Activated T-cell treated with anti-CD3 and anti-CD28 coated beads for 24 hours (primary cell): ENCODE results near the gene PAX5.

ENCODE experiments used
- DNase-seq: peaks from one replicate; pipeline ENCODE4 v3.0.0-alpha.2; 2020; ENCODE audit warnings: low read depth

The PAX5 gene

DNA sequence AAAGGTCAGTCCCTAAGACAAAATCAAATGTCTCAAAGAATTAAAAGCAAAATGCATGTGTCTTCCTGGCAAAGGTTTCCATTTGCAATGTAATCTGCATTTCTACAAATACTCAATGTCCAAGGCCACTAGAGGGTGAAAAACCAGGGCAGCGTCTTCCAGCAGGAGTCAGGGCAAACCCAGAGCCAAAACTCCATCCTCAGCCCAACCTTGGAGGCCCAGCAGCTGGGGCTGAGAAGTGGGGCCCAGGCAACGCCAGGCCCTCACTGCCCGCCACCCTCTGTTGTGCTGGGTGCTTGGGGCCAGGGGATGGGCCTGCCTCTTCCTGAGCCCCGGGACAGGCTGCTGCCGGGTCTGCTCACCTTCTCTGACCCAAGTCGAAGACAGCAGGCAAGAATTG lies 200.1 kb downstream of the PAX5 start:
- no peak for DNase-seq

DNA sequence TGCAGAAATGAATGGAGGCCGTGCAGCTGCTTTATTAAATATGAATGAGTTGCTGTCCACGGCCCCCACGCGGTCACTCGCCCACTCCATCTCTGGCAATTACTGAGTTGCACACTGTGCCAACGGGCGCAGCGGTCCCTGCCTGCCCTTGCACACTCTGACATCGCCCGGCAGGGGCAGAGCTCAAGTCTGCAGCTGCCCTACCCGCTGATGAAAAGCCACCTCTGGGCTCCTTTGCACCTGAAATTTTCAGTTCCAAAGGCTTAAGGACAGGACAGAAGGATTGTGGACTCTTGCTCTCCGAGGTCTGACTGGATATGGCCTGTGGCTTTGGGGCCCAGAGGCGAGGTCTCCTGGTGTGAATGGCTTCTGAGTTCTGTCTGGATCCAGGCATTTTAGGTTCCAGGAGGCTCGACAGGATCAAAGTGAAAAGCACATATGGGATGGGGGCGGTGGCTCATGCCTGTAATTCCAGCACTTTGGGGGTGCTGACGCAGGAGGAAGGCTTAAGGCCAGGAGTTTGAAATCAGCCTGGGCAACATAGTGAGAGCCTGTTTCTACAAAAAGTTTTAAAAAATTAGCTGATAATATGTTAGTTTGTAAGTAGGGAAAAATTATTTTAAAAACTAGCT lies 201.8 kb downstream of the PAX5 start:
- no peak for DNase-seq

DNA sequence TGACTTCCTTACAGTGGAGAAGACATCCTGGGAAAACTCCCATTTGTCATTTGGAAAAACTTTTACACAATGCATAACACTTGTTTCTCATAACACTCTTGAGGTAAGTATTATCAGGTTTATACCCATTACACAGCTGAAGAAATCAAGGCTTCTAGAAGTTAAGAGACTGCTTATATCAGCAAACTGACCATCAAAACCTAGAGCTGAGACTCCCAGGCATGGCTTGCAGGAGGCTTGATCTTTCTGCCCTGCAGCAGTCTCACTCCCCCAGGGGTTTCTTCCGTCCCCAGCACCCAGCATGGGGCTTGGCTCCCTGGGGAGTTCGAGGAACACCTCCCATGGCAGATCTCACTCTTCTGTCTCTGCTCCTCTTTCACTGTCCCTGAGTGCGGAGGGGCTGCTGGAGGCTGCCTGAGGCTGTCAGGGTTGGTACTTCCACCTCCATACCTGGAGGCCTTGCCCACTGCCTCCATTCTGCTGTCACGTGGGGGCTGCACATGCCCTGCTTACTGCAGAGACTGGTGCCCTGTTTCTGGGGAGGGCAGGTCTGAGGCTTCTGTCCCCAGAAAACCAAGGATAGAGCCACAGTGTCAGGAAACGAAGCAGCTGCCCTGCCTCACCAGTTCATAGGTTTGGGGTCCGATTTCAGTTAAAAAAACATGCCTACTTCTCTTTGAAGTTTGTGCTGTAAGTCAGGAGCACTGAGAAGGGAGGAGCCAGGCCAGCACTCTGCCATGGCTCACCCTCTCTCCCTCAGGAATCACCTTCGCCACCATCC lies 202.5 kb downstream of the PAX5 start:
- no peak for DNase-seq

DNA sequence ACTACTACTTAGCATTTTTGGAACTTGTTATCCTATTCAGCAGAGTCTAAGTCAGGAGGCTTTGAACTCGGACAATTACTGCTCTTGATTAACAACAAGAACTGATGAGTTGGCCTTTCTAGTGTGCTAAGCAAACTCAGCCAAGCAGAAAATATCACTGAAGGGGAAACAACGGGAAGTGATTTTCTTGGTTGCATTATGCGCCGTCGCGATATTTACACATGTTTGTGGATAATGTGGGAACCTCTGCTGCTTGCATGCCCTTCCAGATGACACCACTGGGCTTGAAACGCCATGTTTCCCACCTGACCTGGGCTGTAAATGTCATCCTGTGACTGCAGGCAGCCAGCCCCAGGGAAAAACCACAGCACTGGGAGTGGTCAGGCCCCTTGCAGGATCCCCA lies 205.5 kb downstream of the PAX5 start:
- no peak for DNase-seq

DNA sequence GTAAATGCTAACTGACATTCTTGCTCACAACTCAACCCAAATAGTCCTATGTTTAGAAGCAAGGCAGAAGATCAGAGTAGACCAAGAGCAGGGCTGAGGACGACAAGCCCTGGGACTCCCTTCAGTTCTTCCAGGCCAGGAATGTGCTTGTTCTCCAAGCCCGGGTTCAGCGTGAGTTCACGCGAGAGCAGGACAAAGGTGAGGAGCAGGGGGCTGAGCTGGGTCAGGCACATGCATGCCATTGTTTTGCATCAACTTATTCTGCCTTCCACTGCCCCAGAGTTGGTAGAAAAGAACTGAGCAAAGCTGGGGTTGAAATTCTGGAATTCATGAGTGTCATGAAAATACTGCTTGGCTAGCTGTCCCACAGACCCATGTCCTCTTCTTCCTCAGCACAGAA lies 206.5 kb downstream of the PAX5 start:
- DNase-seq: no peak

DNA sequence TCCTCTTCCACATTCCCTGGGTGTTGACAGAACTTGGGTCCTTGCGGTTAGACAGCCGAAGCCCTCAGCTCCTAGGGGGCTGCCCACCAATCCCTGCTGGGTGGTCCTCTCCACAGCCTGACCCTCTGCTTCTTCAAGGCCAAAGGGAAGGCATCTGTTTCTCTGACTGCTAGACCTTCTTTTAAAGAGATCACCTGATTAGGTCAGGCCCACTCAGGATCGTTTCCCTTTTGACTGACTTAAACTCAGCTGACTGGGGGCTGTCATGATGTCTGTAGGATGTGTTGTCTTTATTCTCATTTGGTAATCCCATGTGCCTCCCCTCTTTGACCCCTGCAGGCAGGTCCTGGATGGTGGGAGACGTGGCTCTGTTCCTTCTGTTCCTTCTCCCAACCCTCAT lies 207.5 kb downstream of the PAX5 start:
- no peak for DNase-seq

DNA sequence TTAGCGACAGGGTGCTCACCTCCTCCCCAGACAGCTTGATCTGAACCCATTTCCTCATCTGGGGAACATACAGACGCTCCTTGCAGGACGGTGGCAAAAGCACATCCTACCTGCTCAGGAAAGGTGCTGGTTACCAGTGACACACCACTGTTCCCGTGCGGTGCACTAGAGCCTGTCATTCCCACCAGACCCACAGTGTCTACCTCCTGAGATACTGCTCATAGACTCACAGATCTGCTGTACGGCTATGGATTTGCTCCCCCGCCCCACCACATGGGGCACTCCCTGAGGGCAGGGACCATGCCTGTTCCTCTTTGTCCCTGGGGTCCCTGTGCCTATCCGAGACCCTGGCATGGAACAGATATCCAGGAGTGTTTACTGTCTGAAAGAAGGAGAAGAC lies 208.9 kb downstream of the PAX5 start:
- DNase-seq: no peak

DNA sequence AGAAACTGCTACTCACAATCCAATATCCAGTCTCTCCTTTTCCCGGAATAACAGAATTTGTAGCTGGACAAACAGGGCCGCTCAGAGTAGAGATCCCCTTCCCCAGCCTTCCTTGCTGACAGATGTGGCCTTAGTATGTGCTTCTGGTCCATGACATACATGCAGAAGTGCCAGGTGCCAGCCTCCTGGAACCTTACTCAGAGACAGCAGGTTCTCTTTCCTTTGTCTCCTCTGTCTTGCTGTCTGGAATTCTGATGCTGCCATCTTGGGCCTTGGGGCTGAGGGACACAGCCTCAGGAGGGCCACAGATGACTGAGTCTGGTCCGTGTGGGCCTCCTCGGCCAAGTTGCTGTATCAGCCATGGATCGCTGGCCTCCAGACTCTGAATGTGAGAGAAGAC lies 210.1 kb downstream of the PAX5 start:
- no peak for DNase-seq

DNA sequence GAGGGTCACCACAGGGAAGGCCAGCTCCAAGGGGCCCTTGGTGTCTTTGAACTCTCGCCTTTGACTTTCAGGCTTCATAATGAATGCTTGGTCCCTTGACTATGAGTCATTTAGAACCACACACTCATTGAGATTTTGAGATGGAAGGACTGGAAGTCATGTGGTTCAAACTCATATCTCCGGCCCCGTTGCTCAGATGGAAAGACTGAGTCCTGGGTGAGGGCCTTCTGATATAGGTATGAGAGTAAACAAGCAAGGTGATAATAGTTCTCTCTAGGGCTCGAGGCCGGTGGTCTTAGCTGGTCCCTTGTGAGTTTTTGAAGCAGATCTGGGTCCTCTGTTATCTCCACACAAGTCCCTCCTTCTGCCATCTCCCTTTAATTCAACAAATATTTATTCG lies 210.6 kb downstream of the PAX5 start:
- no peak for DNase-seq

DNA sequence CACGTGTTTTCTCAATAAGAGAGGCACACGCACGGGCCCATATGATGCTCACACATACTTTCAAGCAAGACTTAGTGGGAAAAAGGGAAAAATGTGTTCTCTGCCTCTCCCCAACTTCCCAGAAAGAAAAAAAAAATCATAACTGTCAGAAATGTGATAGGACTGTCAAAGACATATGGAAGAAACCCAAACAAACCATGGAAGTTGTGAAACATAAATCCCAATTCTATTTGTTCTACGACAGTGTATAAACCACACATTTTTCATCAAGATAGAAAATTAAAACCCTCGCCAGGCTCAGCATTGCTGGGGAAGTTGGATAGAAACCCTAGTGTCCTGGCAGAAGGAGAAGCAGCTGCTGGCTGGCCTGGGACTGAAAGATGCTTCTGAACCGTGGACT lies 211.9 kb downstream of the PAX5 start:
- DNase-seq: no peak

DNA sequence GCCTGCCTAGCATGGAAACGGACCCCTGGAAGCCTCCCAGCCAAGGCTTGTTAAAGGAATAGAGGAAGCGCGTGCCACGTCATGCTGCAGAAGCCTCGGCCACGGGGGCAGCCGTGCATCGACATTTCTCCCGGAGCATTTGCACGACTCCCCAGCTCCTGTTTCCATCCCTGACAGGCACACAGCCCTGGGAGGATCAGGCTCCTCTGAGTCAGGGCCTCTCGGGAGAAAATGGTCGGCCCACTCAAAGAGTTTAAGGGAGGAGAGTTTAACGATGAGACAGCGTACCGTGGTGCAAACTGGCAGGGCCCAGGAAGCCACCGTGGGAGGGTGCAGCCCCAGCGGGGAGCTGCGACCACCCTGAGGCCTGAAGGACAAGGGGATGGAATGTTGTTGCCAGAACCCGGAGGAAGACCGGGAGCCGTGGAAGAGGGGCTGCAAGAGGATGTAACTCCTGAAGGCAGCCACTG lies 213.6 kb downstream of the PAX5 start:
- DNase-seq: no peak

DNA sequence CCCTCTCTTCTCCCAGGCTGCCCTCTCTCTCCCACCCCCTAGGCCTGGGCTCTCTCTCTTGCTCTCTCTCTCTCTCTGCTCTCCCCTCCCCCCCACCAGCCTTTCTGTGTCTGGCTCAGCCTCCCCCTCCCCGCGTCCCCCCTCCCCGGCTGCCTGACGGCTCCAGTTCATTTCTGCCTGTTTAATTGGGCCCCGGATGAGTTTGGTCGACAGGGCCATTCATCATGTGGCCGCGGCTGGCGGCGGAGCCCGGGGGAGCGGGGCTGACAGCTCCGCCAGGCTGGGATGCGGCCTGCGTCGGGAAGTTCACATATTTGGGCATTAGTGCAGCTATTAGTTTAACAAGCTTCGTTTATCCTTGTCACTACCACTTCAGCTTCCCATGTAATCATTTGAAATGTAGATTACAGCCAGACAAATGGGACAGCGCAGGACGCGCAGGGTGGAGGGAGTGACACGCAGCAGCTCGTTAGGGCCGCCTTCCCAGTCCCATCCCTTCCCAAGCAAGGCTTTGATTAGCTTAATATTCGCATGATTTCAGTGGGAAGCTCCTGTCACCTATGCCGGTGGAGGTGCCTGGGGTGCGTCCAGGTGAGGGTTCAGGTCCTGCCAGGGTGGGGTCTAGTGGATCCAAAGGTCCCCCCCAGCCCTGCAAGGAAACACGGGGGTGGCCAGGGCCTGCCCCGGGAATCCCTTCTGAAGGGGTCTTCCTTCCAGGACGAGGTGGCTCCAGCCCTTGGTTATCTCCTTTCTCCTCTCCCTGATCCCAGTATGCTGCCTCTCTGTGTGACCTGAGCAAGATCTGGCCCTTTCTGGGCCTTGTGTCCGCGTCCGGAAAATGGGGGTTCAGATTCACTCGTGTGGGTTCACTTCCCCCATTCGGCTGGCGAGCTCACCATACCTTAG lies 214.8 kb downstream of the PAX5 start:
- DNase-seq: no peak

DNA sequence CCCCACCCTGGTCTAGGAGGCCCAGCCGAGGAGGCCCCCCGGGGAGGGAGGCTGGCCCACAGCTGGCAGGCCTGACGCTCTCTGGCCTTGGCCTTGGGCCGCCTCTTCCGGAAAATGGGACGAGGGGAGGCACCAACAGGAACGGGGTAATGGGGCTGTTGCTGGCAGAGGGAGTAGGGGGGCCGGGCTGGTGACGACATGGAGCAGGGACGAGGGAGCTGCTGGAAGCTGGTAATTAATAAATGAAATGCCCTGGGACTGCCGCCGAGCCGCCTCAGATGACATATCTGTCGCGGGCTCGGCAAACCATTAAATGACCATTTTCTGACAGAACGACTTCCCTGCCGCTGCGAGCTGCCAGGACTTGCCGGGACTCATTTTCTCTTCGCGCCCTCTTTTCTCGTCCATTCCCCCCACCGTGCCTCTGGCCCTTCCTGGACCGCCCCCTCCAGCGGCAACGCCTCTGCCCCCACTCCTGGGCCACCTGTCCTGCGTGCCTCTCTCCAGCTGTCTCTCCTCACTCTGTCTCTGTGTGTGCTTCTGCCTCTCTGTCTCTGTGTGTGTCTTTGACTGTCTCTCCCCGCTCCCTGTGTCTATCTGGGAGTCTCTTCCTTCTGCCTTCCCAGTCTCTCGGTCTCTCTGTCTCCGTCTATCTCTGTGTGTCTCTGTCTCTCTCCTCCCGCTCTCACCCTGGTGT lies 215.7 kb downstream of the PAX5 start:
- no peak for DNase-seq

DNA sequence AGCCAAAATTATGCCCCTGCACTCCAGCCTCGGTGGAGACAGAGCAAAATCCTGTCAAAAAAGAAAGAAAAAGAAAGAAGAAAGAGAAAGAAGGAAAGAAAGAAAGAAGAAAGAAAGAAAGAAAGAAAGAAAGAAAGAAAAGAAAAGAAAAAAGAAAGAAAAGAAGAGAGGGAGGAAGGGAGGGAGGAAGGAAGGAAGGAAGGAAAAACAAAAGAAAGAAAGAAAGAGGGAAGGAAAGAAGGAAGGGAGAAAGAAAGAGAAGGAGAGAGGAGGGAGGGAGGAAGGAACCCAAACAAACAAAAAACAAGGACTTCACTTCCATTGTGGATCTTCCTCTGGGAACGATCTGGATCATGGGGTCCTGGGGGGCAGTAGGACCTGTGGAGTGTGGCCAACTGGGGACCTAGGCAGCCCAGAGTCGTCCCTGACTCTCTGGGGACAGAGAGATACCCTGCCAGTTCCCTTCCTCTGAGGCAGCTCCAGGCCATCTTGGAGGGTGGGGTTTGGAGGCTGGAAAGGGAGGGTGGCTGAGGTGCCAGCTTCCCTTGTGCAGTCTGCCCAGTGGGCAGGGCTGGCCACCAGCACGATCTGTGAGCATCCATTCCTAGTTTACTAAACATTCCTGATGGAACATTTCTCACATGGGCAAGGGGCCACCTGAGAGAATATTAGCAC lies 216.8 kb downstream of the PAX5 start:
- DNase-seq: no peak

DNA sequence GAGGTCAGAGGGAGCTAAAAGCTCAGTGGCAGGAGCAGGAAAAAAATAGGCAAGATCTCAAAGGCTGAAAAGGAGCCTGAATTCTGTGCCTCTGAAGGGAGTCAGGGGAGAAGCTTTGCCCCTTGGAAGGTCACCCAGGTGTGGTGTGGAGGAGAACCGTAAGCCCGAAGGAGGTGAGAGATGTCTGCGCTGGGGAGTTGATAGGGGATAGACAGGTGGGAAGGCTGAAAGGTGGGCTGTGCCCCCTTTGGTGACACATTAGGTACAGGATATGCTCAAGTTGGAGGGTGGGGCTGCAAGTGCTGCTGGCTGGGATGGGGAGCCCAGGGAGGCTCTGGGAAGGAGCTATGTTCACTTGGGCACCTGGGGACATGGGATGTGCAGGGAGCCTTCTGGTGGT lies 217.7 kb downstream of the PAX5 start:
- DNase-seq: no peak

DNA sequence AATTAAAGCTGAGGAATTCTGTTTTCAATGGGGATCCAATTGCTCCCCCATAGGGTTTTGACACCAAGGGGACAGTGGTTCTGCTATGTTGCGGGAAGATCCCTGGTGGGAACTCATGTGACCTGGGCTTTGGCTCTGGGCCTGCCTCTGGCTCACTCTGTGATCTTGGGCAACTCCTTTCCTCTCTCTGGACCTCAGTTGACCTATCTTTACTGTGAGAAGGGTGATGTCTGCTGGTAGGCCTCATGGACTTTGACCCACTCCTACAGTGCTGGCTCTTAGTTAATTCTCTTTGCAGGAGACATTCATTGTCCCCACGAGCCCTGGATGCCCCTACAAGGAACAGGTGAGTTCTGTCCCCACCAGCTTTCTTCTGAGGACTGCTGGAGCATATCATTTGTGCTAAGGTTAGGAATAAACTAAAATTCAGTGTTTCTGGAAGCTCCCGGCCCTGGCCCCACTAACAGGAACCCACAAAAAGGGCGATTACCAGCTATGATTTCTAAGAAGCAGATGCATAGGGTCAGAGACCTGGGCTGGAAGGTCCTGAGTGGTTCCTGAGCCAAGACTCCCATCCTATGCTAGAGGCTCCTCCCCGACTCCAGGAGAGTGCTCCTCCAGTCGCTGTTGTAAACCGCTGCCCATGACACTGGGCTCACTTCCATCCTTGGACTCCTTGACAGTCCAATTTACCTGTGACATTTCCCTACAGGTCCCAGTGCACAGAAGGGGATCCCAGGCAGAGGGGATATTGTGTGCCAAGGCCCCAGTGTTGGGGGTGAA lies 218.3 kb downstream of the PAX5 start:
- no peak for DNase-seq

DNA sequence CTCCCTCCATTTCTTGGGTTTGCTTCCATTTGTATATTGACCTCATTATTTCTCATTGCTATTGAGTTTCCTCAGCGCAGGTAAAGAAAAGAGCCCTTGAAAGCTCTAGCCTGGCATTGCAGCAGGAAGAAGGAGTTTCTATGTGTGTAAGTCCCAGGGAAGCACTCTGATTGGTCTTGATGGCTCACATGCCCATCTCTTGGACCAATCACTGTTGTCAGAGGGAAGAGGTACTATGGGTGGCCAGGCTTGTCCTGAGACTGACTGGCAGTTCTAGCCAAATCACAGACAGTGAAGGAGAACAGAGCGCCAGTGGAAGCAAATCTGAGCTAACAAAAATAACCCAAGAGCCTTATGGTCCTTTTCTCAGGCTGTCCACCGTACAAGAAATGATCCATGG lies 219.0 kb downstream of the PAX5 start:
- DNase-seq: no peak

DNA sequence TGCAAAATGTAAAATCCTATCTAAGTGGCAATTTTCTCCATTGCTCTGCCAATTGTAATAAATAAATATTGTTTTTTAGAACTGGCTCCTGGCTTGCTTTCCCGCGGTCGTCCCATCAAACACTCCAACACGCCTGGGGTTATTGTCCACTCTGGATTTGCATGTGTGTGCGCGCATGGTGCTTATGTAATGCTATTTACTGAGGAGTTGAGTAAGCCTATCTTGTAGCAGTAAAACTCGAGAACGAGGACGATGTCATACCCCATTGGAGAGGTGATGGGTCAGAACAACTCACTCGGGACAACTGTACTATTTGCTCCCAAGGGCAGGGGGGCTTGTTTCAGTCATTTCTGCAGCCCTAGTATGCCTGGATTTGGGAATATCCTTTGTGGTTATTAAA lies 220.9 kb downstream of the PAX5 start:
- no peak for DNase-seq

DNA sequence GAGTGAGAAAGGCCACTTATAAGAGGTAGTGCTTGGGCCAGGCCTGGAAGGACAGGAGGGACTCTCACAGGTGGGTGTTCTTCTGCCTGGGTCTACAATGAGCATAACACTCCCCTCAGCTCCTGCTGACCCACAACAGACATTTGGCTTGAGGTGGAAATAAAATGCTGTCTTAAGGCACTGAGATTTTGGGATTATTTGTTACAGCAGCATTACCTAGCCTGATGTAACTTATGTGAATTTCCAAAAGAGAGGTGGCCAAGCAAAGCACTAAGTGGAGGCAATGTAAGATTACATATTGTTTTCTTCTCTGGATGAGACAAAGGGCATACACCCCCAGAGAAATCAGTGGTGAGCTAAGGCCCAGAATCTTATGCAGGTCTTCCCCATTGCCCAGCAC lies 221.5 kb downstream of the PAX5 start:
- no peak for DNase-seq

DNA sequence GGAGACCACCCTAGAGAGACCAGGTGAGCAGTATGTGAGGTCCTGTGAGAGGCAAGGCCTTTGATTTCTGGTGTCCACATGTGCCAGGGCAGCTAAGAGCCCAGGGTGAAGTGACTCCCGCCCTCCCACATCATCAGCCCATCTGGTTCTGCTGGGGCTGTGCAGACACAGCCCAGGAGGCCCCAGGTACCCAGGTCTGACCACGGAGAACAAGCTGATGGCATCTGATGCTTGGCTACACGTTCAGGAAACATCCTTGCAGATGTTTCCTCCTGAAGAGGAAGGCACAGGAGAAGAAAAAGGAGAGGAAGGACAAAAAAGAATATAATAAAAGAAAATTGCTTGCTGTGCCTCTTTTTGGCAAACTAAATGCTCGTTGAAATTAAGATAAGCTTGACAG lies 225.8 kb downstream of the PAX5 start:
- DNase-seq: no peak

DNA sequence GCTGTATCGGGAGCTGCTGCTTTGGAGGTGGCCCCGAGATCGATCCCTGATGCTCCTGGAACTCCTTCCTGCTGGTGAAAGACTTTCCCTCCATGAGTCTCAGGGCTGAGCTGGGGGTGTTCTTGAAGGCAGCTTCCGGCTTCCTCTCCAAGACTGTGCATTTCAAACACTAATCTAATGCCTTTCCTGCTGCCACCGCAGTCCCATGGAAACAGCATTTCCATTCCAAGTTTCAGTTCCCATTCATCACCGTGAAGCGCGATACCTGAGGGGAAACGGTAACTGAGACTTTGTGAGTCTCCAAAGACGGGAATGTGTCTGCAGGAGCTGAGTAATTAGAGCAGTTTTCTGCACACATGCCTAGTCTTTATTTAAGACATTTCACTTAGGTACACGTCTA lies 230.1 kb downstream of the PAX5 start:
- no peak for DNase-seq
